ENCODE results near the gene OCA2. TPM values are rescaled to one million over a fixed set of nuclear protein-coding genes. Genes with fewer than 3 reads are reported as not detected.
A peak's percentile ranks its signal among the peaks of the same experiment; 100 is the strongest.

The OCA2 gene
- total and polyA plus RNA-seq, 2 donors from 2014 or later = 0.45 to 2.5 TPM

- peak in 4 of 5 donors; percentile 49 to 72 (median 59) for DNase-seq
- H3K4me3 ChIP-seq (ENCODE audit: low read length in 3 of 3) = no peak overlapping the region
- H3K4me1 ChIP-seq (ENCODE audit: control insufficient read depth in 2 of 3, insufficient read depth in 2 of 3, low read depth in 1 of 3, low read length in 3 of 3) = peaks cover 0 to 5% (median 0%) of the 10 kb centered on the region in 3 donors
- no peak overlapping the region for H3K9ac ChIP-seq (ENCODE audit: low read length in 3 of 3)
- intact Hi-C loops (cut with DNase I) = no loop called here
- TF ChIP-seq CTCF (IDR thresholded peaks at IDR 0.05; ENCODE audit: borderline replicate concordance, extremely low read depth, insufficient read depth) = peak; percentile 64
- no peaks in the 10 kb centered on the region for H3K27me3 ChIP-seq (ENCODE audit: control insufficient read depth, insufficient read depth, low read length)
- H3K36me3 ChIP-seq (ENCODE audit: control insufficient read depth in 2 of 3, insufficient read depth in 3 of 3, low read length in 3 of 3) = no peaks in the 10 kb centered on the region
- H3K9me3 ChIP-seq (ENCODE audit: control insufficient read depth in 2 of 3, insufficient read depth in 1 of 3, low read length in 3 of 3) = peaks cover 0 to 7% (median 4%) of the 10 kb centered on the region in 3 donors
- no peak for FAIRE-seq
- no peak overlapping the region for H3K27ac ChIP-seq (ENCODE audit: low read depth in 2 of 2, low read length in 2 of 2)
Measured at GRCh38 chr15:28086175-28086703, 12.9 kb downstream of the OCA2 start.

- FAIRE-seq = no peak
Measured at GRCh38 chr15:28085489-28086174, 13.5 kb downstream of the OCA2 start.

DNA sequence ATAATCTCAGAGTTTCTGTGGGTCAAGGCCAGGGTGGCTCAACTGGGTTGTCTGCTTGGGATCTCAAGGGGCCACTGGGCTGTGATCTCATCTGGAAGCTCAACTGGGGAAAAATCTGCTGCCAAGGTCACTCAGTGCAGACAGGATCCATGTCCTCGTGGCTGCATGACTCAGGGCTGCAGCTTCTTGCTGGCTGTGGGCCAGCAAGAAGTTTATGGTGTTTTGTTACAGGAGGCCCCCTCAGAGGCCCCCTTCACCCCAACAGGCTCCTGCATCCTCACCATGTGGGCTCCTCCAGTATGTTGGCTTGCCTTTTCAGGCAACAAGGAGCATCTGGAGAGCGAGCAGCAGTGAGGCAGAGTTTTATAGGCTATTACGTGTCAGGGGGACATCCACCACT lies 14.6 kb downstream of the OCA2 start:
- Histone ChIP-seq H3K9me3 (ENCODE audit: control insufficient read depth in 2 of 3, insufficient read depth in 1 of 3, low read length in 3 of 3) (peaks cover 0 to 5% (median 0%) of the 10 kb centered on the region in 3 donors), H3K27ac (ENCODE audit: low read depth in 2 of 2, low read length in 2 of 2) (no peak overlapping the region), H3K9ac (ENCODE audit: low read length in 3 of 3) (no peak overlapping the region), H3K36me3 (ENCODE audit: control insufficient read depth in 2 of 3, insufficient read depth in 3 of 3, low read length in 3 of 3) (no peaks in the 10 kb centered on the region), H3K4me1 (ENCODE audit: control insufficient read depth in 2 of 3, insufficient read depth in 2 of 3, low read depth in 1 of 3, low read length in 3 of 3) (peaks cover 0 to 5% (median 0%) of the 10 kb centered on the region in 3 donors), H3K4me3 (ENCODE audit: low read length in 3 of 3) (no peak overlapping the region), H3K27me3 (ENCODE audit: control insufficient read depth, insufficient read depth, low read length) (no peaks in the 10 kb centered on the region)
- DNase-seq (no peak), FAIRE-seq (no peak)
- intact Hi-C loops (cut with DNase I) = no loop called here
- no peak for TF ChIP-seq CTCF (IDR thresholded peaks at IDR 0.05; ENCODE audit: borderline replicate concordance, extremely low read depth, insufficient read depth)

More at GRCh38 chr15:28085489-28086174, 13.5 kb downstream of the OCA2 start:
- no peak overlapping the region for H3K27ac ChIP-seq (ENCODE audit: low read depth in 2 of 2, low read length in 2 of 2)
- no peak for TF ChIP-seq CTCF (IDR thresholded peaks at IDR 0.05; ENCODE audit: borderline replicate concordance, extremely low read depth, insufficient read depth)
- peaks cover 0 to 5% (median 0%) of the 10 kb centered on the region in 3 donors for H3K4me1 ChIP-seq (ENCODE audit: control insufficient read depth in 2 of 3, insufficient read depth in 2 of 3, low read depth in 1 of 3, low read length in 3 of 3)
- no peak overlapping the region for H3K9ac ChIP-seq (ENCODE audit: low read length in 3 of 3)
- H3K36me3 ChIP-seq (ENCODE audit: control insufficient read depth in 2 of 3, insufficient read depth in 3 of 3, low read length in 3 of 3) = no peaks in the 10 kb centered on the region
- no peak for DNase-seq
- peaks cover 0 to 5% (median 4%) of the 10 kb centered on the region in 3 donors for H3K9me3 ChIP-seq (ENCODE audit: control insufficient read depth in 2 of 3, insufficient read depth in 1 of 3, low read length in 3 of 3)
- intact Hi-C loops (cut with DNase I) = no loop called here
- H3K4me3 ChIP-seq (ENCODE audit: low read length in 3 of 3) = no peak overlapping the region
- no peaks in the 10 kb centered on the region for H3K27me3 ChIP-seq (ENCODE audit: control insufficient read depth, insufficient read depth, low read length)
